Large intestine (tissue), 3 donors: ENCODE results near the gene COA8. TPM values are rescaled to one million over a fixed set of nuclear protein-coding genes. Genes with fewer than 3 reads are reported as not detected.

Source experiments
- DNase-seq, 2 donors: peaks; one replicate each; pipeline versions ENCODE4 v3.0.0 to v3.0.0-alpha.2; 2013
- H3K27ac ChIP-seq: one replicate; pipeline ENCODE4 v1.5.1; 2013; ENCODE audit warnings: low read length
- H3K27me3 ChIP-seq: 2 replicates; pipeline ENCODE4 v1.6.1; 2013; ENCODE audit warnings: low read length; ENCODE audit not compliant: control insufficient read depth, insufficient read depth
- H3K36me3 ChIP-seq: 2 replicates; pipeline ENCODE4 v1.6.1; 2013; ENCODE audit warnings: low read length; ENCODE audit not compliant: control insufficient read depth, insufficient read depth
- H3K4me1 ChIP-seq: one replicate; pipeline ENCODE4 v1.6.1; 2013; ENCODE audit warnings: low read length; ENCODE audit not compliant: control insufficient read depth, insufficient read depth
- H3K4me3 ChIP-seq: one replicate; pipeline ENCODE4 v1.5.1; 2013; ENCODE audit warnings: low read length
- H3K9me3 ChIP-seq: one replicate; pipeline ENCODE4 v1.6.1; 2013; ENCODE audit warnings: mild to moderate bottlenecking, low read depth, low read length, moderate library complexity; ENCODE audit not compliant: control insufficient read depth
- WGBS: methylation state at CpG from one replicate; pipeline ENCODE4 v1.1.5; 2013; ENCODE audit warnings: low lambda C conversion rate; ENCODE audit not compliant: insufficient coverage; 5-methylcytosine and 5-hydroxymethylcytosine counted together
- polyA plus RNA-seq: library from polyadenylated mRNA; unstranded; fragments of 120-200 nt; gene quantifications from one replicate; pipeline ENCODE4 v1.2.1, GENCODE V29; 2013

The COA8 gene
- polyA plus RNA-seq, 1 donor, result 45.6 TPM

DNA sequence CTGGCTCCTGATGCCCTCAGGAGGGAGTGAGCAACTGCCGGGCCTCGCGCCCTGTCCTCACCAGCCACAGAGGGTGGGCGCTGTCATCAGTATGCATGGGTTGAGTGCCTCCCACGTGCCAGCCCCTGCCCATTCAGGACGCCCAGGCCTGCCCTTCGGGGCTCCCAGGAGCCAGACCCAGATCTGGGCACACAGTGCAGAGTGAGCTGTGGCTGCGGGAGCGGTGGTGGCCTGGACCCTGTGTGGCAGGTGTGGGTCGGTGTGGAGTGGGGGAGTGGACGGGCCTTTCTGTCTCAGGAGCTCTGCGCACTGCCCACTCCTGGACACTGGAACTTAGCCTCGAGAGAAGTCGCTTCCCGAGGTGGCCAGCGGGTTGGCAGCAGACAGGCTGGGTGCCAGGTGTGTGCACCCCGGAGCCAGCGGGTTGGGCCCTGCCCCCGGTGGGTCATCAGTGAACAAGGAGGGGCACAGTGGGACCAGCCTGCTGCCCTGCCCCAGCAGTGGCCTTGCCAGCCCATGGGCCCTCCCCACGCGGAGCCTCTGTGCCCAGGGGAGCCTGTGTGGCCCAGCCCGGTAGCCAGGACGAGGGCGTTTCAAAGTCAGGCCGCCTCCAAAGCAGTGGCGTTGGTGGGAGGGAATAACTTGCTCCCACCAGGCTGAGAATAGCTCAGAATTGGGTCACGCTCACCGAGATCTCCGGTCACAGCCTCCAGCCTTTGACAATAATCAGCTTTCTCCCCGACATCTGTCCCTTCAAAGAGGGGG is 24.3 kb upstream of the COA8 start:
- H3K27me3 ChIP-seq, result no peaks in the 10 kb centered on the region
- H3K9me3 ChIP-seq, result peaks cover 3% of the 10 kb centered on the region
- peaks cover 39% of the 10 kb centered on the region for H3K4me1 ChIP-seq
- H3K36me3 ChIP-seq, result peaks cover 16% of the 10 kb centered on the region
- no CpG with 5 or more reads among the region's 30 CpGs for WGBS
- no peak for DNase-seq
- H3K4me3 ChIP-seq, result no peak overlapping the region
- H3K27ac ChIP-seq, result no peak overlapping the region

DNA sequence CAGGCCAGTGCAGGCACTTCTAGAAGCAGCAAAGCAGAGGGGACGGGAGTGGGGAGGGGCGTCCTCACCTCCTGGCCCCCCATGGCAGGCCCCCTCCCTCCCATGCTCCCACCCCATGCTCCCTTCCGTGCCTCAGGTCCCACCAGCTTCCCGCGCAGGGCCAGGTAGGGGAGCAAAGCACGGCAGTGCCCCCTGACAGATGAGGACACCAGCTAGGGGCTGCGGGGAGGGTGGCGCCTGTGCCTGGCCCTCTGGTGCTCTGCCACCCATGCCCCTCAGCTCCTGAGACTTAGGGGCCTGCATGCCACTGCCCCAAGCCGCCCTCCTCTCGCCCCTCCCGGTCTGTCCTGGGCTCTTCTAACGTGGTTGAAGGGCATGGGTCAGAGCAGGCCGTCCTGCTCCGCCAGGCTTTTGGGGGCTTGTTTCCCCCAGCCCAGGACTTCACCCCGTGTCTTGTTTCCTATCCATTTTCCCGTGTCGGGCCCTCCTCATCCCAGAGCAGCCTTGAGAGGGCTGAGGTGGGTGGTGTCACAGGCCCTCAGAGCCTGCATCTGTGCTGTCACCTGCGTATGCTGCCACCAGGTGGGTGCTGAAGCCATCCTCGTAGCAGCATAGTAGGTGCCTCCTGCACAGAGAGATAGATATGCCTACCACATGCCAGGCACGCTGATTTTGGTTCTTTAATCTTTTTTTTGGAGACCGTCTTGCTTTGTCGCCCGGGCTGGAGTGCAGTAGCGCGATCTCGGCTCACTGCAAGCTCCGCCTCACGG is 23.5 kb upstream of the COA8 start:
- Histone ChIP-seq H3K27me3 (no peaks in the 10 kb centered on the region), H3K27ac (no peak overlapping the region), H3K4me1 (peaks cover 39% of the 10 kb centered on the region), H3K4me3 (no peak overlapping the region), H3K9me3 (no peaks in the 10 kb centered on the region), H3K36me3 (peaks cover 16% of the 10 kb centered on the region)
- no CpG with 5 or more reads among the region's 28 CpGs for WGBS
- DNase-seq, result no peak

DNA sequence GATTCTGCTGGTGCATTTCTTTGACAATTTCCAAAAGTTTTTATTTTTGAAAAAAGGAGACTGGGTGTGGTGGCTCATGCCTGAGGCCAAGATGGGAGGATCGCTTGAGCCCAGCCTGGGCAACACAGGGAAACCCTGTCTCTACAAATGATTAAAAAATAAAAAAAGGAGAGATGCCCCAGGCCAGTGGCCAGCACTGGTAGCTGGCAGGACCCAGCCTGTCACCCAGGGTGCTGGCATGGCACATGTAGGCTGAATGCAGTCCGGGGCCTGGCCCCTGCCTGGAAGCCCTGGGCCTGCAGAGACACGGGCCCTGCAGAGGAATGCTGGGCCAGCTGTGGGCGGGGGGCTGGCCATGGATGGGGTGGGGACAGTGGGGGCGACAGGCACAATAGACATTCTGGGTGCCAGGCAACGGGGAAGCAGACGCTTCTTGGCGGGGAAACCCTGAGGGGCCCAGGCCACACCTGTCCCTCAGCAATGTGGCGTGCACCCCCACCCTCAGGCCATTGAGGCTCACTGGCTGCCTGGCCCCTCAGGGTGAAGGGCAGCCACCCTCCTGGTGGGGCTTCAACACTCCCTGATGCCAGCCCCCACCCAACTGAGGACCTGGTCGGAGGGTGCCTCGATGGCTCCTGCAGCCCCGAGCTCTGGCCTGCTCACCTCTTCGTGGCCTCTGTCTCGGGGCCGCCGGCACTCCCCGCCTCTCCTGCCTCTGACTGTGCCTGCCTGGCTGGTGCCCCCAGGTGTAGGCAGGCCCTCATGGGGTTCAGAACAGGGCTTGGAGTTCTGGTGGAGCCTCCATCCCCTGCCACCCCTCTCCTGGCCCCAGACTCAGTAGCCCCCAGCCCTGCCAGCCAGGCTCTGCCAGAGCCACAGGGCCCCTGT is 21.7 kb upstream of the COA8 start:
- DNase-seq, result no peak
- Histone ChIP-seq H3K36me3 (peaks cover 2% of the 10 kb centered on the region), H3K4me3 (no peak overlapping the region), H3K4me1 (peaks cover 45% of the 10 kb centered on the region), H3K27me3 (no peaks in the 10 kb centered on the region), H3K27ac (no peak overlapping the region), H3K9me3 (no peaks in the 10 kb centered on the region)
- WGBS, result no CpG with 5 or more reads among the region's 17 CpGs

DNA sequence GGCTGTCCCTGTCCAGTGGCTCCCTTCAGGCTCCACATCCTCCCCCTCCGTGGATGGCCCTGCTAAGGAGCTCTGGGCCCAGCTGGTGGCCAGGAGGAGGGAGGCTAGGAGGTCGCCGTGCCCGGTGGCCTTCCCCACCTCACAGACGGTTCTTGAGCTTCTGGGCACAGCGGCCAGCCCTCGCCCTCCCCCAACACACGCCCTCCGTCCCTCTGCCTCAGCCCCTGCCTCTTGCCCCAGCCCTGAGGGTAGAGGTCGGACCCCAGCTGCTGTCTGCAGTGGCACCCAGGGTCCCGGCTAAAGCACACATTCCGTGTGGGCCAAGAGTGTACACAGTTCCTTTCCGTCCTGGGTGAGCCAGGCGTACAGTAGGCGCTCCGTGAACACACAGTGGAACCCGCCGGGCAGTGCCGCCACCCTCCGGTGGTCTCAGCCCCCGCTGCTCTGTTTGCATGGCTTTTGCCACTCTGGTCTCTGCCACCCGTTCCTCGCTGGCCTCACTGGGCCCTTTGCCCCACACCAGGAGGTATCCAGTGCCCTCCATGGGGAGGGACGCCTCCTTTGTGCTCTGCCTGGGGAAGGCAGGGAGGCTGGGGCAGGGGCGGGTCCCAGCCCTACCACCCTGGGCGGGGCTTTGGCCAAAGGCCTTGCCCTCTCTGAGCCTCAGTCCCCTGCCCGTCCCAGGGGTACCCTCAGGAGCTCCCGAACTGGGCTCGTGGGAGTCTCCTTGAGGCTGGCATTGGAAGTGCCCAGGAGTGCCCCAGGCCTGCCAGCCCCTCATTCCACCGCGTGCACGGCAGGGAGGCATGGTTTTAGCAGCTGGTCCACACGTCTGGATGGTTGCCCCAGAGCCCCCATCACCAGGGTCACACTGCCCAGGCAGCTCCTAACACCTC is 20.8 kb upstream of the COA8 start:
- Histone ChIP-seq H3K4me1 (peaks cover 45% of the 10 kb centered on the region), H3K27ac (no peak overlapping the region), H3K27me3 (no peaks in the 10 kb centered on the region), H3K9me3 (no peaks in the 10 kb centered on the region), H3K36me3 (no peaks in the 10 kb centered on the region), H3K4me3 (no peak overlapping the region)
- no peak for DNase-seq
- no CpG with 5 or more reads among the region's 33 CpGs for WGBS

DNA sequence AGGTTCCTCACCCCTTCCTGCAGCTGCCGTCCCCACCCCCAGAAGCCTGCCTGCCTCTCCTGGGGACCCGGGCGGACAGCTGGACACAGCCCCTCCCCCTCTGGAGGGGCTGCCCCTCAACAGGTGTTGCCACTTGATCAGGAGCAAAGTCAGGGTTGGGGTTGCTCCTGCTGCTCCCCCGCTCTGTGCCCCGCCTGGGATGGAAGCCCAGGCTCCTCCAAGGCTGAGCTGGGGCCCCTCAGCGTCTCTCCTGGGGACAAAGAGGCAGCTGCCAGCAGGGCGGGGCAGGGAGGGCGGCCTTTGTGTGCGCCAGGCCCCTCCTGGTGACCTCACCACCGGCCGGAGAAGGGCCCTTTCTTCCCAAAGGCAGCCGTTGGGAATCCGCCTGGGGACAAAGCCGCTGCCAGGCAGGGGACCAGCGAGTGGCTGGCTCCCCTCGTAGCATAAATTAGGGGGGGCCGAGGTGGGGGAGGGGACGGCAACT is 20.1 kb upstream of the COA8 start:
- H3K27me3 ChIP-seq, result no peaks in the 10 kb centered on the region
- H3K36me3 ChIP-seq, result no peaks in the 10 kb centered on the region
- WGBS, result no CpG with 5 or more reads among the region's 18 CpGs
- DNase-seq, result peak; percentile 72 to 84
- H3K4me3 ChIP-seq, result peak overlapping the region; percentile 17
- H3K4me1 ChIP-seq, result peaks cover 45% of the 10 kb centered on the region
- H3K9me3 ChIP-seq, result no peaks in the 10 kb centered on the region
- H3K27ac ChIP-seq, result no peak overlapping the region

DNA sequence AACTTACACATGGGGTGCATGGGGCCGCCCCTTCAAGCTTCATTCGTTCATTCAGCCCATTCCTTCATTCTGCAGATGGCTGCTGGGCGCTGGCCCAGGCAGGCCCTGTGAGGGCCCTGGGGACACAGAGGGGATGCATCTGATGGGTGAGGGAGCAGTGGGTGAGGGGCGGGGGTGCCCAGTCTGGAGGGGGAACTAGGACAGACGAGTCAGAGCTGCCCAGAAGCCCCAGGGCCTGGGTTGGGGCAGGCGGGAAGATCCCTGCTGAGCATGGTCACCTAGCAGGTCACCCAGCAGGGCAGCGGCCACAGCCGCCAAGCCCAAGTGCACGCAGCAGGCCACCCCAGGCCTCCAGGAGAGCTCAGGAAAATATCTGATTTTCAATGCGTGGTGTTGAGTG is 19.6 kb upstream of the COA8 start:
- WGBS, result no CpG with 5 or more reads among the region's 10 CpGs
- Histone ChIP-seq H3K27me3 (no peaks in the 10 kb centered on the region), H3K9me3 (no peaks in the 10 kb centered on the region), H3K4me3 (peak overlapping the region; percentile 17), H3K27ac (no peak overlapping the region), H3K36me3 (no peaks in the 10 kb centered on the region), H3K4me1 (peaks cover 45% of the 10 kb centered on the region)
- no peak for DNase-seq

DNA sequence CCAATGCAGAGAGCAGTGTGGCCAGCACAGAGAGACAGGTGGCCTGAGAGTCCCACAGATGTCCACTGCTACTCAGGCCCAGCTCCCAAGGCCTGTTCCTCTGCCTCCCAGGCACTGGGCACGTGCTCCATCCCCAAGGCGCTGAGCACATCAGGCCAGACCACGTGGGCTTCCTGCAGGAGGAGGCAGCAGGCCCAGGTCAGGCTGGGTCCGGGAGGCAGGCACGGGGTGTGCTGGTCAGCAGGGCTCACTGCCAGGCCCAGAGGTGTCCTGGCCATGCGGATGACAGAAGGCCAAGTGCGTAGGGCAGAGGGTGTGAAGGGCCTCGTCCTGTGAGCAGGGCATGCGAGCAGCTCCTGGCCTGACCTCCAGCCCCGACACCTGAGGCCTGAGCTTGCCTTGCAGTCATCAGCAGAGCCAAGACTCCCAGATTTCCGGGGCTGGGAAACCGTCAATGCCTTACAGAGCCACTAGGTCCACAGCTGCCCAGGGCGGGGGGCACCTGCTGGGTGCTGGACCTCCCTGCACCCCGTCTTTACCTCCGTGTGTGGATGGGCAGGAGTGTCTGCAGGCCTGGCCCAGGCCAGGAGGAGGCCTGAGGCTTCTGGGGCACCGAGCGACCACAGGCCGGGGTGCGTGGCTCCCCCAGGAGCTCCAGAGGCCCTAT is 18.9 kb upstream of the COA8 start:
- Histone ChIP-seq H3K27me3 (no peaks in the 10 kb centered on the region), H3K9me3 (no peaks in the 10 kb centered on the region), H3K36me3 (no peaks in the 10 kb centered on the region), H3K4me3 (no peak overlapping the region), H3K4me1 (peaks cover 45% of the 10 kb centered on the region), H3K27ac (no peak overlapping the region)
- no peak for DNase-seq
- WGBS, result no CpG with 5 or more reads among the region's 19 CpGs

DNA sequence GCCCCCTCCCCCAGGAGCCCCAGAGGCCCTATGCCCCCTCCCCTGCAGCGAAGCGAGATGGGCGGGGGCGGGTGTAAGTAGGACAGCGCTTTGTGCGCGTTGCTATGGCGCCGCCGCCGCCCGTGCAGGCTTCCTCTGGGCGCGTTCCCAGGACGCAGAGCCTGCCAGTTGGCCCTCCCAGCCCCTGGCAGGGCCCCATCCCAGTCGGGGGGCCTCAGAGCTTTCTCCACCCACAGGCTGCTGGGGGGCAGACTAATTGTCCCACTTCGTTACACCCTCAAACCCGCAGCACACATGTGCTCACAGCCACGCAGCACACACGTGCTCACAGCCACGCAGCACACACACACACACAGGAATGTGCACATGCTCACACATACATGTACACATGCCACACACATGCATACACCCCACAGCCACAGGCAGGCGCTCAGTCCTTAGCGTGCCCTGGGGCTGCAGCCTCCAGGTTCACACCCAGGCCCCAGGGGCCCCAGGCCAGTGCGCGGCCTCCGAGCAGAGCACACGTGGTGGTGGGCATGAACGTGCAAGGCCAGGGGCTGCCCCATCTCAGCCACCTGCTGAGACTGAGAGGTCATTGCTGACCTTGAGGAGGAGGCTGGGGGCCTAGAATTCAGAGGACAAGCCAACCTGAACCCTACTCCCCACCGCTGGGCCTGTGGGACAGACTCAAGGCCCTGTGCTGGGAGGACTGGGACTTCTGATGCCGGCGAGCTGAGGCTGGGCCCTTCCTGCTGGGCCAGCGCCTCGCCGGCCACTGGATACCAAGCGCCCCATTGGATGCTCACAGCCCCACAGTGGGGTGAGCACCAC is 18.2 kb upstream of the COA8 start:
- no CpG with 5 or more reads among the region's 35 CpGs for WGBS
- Histone ChIP-seq H3K9me3 (no peaks in the 10 kb centered on the region), H3K27ac (no peak overlapping the region), H3K36me3 (no peaks in the 10 kb centered on the region), H3K27me3 (no peaks in the 10 kb centered on the region), H3K4me3 (no peak overlapping the region), H3K4me1 (peaks cover 45% of the 10 kb centered on the region)
- peak in 1 of 2 donors; percentile 54 for DNase-seq
